ENCODE results near the gene SCAMP1.
"Not testable (repeated sequence)": the region's sequence is repeated elsewhere in the genome, so short reads cannot be mapped to it uniquely, and the experiment has no call there.

Gene SCAMP1

DNA sequence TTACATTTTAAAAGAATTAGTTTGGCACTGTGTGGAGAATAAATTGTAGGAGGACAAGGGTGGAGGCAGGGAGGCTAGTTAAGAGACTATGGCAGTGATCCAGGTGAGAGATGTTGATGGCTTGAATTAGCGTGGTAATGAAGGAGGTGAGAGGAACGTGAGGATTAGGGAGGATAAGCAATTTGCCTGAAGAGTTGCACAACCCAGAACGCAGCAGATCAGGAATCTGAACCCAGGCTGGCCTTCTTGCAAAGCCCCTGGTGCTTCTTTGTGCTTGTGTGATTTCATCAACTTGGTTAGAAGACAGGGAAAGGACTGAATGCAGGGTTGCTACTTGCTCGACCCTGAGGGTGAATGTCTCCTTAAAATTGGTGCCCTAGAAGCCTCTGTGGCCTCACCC is 6.9 kb upstream of the SCAMP1 start:
- TF ChIP-seq EZH2phosphoT487 (conservative IDR thresholded peaks at IDR 0.05; ENCODE audit: low read length) = no peak
- TF ChIP-seq, protein P1, sequence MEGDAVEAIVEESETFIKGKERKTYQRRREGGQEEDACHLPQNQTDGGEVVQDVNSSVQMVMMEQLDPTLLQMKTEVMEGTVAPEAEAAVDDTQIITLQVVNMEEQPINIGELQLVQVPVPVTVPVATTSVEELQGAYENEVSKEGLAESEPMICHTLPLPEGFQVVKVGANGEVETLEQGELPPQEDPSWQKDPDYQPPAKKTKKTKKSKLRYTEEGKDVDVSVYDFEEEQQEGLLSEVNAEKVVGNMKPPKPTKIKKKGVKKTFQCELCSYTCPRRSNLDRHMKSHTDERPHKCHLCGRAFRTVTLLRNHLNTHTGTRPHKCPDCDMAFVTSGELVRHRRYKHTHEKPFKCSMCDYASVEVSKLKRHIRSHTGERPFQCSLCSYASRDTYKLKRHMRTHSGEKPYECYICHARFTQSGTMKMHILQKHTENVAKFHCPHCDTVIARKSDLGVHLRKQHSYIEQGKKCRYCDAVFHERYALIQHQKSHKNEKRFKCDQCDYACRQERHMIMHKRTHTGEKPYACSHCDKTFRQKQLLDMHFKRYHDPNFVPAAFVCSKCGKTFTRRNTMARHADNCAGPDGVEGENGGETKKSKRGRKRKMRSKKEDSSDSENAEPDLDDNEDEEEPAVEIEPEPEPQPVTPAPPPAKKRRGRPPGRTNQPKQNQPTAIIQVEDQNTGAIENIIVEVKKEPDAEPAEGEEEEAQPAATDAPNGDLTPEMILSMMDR (IDR thresholded peaks at IDR 0.05; ENCODE audit: insufficient read depth, low read length, poor library complexity, severe bottlenecking) = no peak
- Histone ChIP-seq H3K4me3 (ENCODE audit: insufficient read depth, low read length, poor library complexity, severe bottlenecking) (no peak overlapping the region), H3K36me3 (ENCODE audit: low read length) (no peaks in the 10 kb centered on the region), H3F3A (ENCODE audit: insufficient read depth) (no peaks in the 10 kb centered on the region; the same call in 1 of the 2 replicates), H4K20me1 (ENCODE audit: low read depth, low read length) (no peaks in the 10 kb centered on the region), H3K9me2 (replicated peaks; ENCODE audit: insufficient read depth, low read length) (no peaks in the 10 kb centered on the region), H3K79me2 (ENCODE audit: insufficient read depth, low read length) (no peaks in the 10 kb centered on the region), H3K27ac (ENCODE audit: low read depth, low read length) (no peak overlapping the region), H3K9ac (ENCODE audit: low read length) (no peak overlapping the region), H3K27me3 (ENCODE audit: low read length) (no peaks in the 10 kb centered on the region), H3K9me3 (ENCODE audit: insufficient read depth, low read length) (no peaks in the 10 kb centered on the region), H3K4me2 (ENCODE audit: low read depth, low read length, poor library complexity, severe bottlenecking) (no peak overlapping the region), H2AFZ (ENCODE audit: low read depth, low read length, severe bottlenecking) (no peak overlapping the region)

DNA sequence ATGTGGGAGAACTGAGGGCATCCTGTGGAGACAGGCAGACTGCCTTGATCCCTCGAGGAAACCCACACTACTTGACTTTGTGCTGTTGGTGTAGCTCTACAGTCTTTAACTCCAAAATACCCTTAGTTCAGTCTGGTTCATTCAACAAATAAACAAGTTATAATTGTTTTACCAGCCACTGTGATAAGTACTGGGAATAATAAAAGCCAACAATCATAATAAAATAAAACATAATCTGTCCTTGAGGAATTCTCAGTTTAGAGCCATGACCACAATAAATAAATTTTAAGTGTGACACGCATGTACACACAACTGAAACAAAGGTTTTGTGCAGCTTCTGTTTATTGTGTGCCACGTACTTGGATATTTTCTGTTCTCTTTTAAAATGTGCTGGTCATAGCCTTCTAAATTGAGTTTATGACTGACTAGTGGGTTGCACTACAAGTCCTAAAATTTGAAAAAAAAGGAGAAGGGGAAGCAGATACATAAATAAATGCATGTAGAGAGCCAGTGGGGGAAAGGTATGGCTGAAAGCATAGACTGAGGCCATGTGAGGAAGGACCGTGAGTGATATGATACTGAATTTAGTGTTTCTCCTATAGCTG is 6.2 kb upstream of the SCAMP1 start:
- Histone ChIP-seq H3K79me2 (ENCODE audit: insufficient read depth, low read length) (no peaks in the 10 kb centered on the region), H3K9ac (ENCODE audit: low read length) (no peak overlapping the region), H4K20me1 (ENCODE audit: low read depth, low read length) (no peaks in the 10 kb centered on the region), H3K36me3 (ENCODE audit: low read length) (no peaks in the 10 kb centered on the region), H3K9me2 (replicated peaks; ENCODE audit: insufficient read depth, low read length) (no peaks in the 10 kb centered on the region), H3K9me3 (ENCODE audit: insufficient read depth, low read length) (no peaks in the 10 kb centered on the region), H3F3A (ENCODE audit: insufficient read depth) (peaks cover 6% of the 10 kb centered on the region; the same call in 1 of the 2 replicates), H2AFZ (ENCODE audit: low read depth, low read length, severe bottlenecking) (no peak overlapping the region), H3K4me3 (ENCODE audit: insufficient read depth, low read length, poor library complexity, severe bottlenecking) (no peak overlapping the region), H3K4me2 (ENCODE audit: low read depth, low read length, poor library complexity, severe bottlenecking) (no peak overlapping the region), H3K27ac (ENCODE audit: low read depth, low read length) (no peak overlapping the region), H3K27me3 (ENCODE audit: low read length) (no peaks in the 10 kb centered on the region)
- TF ChIP-seq, protein P1 (IDR thresholded peaks at IDR 0.05; ENCODE audit: insufficient read depth, low read length, poor library complexity, severe bottlenecking) = no peak
- no peak for TF ChIP-seq EZH2phosphoT487 (conservative IDR thresholded peaks at IDR 0.05; ENCODE audit: low read length)

DNA sequence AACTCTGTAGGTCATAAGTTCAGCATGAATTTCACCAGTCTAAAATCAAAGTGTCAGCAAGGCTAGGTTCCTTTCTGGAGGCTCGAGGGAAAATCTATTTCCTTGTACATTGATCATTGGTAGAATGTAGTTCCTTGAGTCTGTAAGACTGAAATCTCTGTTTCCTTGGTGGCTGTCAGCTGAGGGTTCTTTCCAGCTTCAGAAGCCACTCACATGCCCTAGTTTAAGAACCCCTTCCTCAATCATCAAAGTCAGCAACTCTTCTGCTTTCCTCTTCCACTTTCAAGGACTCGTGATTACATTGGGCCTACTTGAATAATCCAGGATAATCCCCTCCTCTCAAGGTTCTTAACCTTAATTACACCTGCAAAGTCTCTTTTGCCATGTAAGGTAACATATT is 4.9 kb upstream of the SCAMP1 start:
- no peak overlapping the region for H3K4me3 ChIP-seq (ENCODE audit: insufficient read depth, low read length, poor library complexity, severe bottlenecking)
- H3K9me2 ChIP-seq (replicated peaks; ENCODE audit: insufficient read depth, low read length) = no peaks in the 10 kb centered on the region
- no peak overlapping the region for H3K4me2 ChIP-seq (ENCODE audit: low read depth, low read length, poor library complexity, severe bottlenecking)
- peaks cover under 1% of the 10 kb centered on the region; the same call in 1 of the 2 replicates for H3K79me2 ChIP-seq (ENCODE audit: insufficient read depth, low read length)
- no peak overlapping the region for H3K9ac ChIP-seq (ENCODE audit: low read length)
- TF ChIP-seq, protein P1 (IDR thresholded peaks at IDR 0.05; ENCODE audit: insufficient read depth, low read length, poor library complexity, severe bottlenecking) = no peak
- TF ChIP-seq EZH2phosphoT487 (conservative IDR thresholded peaks at IDR 0.05; ENCODE audit: low read length) = no peak
- H3K36me3 ChIP-seq (ENCODE audit: low read length) = no peaks in the 10 kb centered on the region
- H3K27ac ChIP-seq (ENCODE audit: low read depth, low read length) = no peak overlapping the region
- no peaks in the 10 kb centered on the region for H3K27me3 ChIP-seq (ENCODE audit: low read length)
- H3K9me3 ChIP-seq (ENCODE audit: insufficient read depth, low read length) = no peaks in the 10 kb centered on the region
- H3F3A ChIP-seq (ENCODE audit: insufficient read depth) = peaks cover 17% of the 10 kb centered on the region
- H4K20me1 ChIP-seq (ENCODE audit: low read depth, low read length) = no peaks in the 10 kb centered on the region
- H2AFZ ChIP-seq (ENCODE audit: low read depth, low read length, severe bottlenecking) = no peak overlapping the region

DNA sequence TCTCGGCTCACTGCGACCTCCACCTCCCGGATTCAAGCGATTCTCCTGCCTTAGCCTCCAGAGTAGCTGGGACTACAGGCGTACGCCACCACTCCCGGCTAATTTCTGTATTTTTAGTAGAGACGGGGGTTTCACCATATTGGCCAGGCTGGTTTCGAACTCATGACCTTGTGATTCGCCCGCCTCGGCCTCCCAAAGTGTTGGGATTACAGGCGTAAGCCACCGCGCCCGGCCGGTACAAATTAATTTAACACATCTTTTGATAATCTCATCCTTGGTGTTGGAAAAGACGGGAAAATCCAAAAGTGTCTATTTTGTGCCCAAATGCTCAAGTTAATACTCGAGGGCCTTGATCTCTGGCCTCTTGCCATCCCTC is 974 bp upstream of the SCAMP1 start:
- H3K9ac ChIP-seq (ENCODE audit: low read length) = peak overlapping the region; percentile 93

More for the DNA sequence above, 974 bp upstream of the SCAMP1 start:
- not testable (repeated sequence) for H3K36me3 ChIP-seq (ENCODE audit: low read length); H3K9me2 ChIP-seq (replicated peaks; ENCODE audit: insufficient read depth, low read length); H3K9me3 ChIP-seq (ENCODE audit: insufficient read depth, low read length); H3K27me3 ChIP-seq (ENCODE audit: low read length); H4K20me1 ChIP-seq (ENCODE audit: low read depth, low read length)
- H3K27ac ChIP-seq (ENCODE audit: low read depth, low read length) = peak overlapping the region; percentile 87
- H3K79me2 ChIP-seq (ENCODE audit: insufficient read depth, low read length) = peaks cover 35% of the 10 kb centered on the region
- peak overlapping the region; percentile 90 for H3K4me2 ChIP-seq (ENCODE audit: low read depth, low read length, poor library complexity, severe bottlenecking)
- H2AFZ ChIP-seq (ENCODE audit: low read depth, low read length, severe bottlenecking) = peak overlapping the region; percentile 82
- H3F3A ChIP-seq (ENCODE audit: insufficient read depth) = peaks cover 33% of the 10 kb centered on the region
- H3K4me3 ChIP-seq (ENCODE audit: insufficient read depth, low read length, poor library complexity, severe bottlenecking) = peak overlapping the region; percentile 89
